Measurements from ENCODE around the gene COL23A1.

- TF ChIP-seq EP300 (IDR thresholded peaks at IDR 0.05) (peak in 1 of 2 donors; percentile 29), POLR2A (IDR thresholded peaks at IDR 0.05) (no peak)
Measured at GRCh38 chr5:178483620-178484019, 106.6 kb downstream of the COL23A1 start.

Data from tibial nerve (tissue), 3 donors.